ENCODE data around the gene USP32. TPM values are rescaled to one million over a fixed set of nuclear protein-coding genes. Genes with fewer than 3 reads are reported as not detected.
A peak's percentile ranks its signal among the peaks of the same experiment; 100 is the strongest.

USP32 gene
- total RNA-seq, 1 donor, result 28.5 TPM

GRCh38 chr17:60303406-60304099, 88.4 kb downstream of the USP32 start:
- no peak for DNase-seq (ENCODE audit: low read depth in 2 of 3, low spot score in 2 of 3)

GRCh38 chr17:60301649-60302048, 90.3 kb downstream of the USP32 start:
- DNase-seq (ENCODE audit: low read depth in 2 of 3, low spot score in 2 of 3), result peak in 1 of 3 donors; percentile 6

DNA sequence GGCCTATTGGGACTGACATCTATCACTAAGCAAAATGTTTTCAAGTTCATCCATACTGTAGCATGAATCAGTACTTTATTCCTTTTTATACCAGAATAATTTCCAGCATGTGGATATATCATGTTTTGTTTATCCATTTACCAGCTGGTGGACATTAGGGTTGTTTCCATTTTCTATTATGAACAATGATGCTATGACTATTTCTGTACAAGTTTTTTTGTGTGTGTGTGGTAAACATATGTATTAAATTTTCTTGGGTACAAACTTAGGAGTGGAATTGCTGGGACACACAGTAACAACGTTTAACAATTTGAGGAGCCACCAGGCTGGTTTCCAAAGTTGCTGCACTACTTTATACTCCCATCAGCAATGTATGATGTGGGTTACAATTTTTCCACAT, 91.0 kb downstream of the USP32 start:
- no peak for DNase-seq (ENCODE audit: low read depth in 2 of 3, low spot score in 2 of 3)

DNA sequence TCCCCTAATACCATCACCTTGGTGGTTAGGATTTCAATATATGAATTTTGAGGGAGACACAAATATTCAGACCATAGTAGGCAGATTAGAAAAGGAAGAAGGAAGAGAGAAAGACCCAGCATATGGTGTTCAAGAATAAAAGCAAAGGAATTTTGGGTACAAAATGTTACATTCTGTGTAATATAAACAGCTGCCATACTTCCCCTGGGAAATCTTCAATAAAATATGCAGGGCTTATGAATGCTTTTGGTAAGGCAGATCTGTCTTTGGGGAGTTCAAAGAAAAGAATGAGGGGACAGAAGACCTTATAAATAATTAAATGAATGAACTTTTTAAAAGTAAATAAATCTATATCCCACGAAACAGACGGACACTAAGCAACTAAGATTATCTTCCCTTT, 91.9 kb downstream of the USP32 start:
- DNase-seq (ENCODE audit: low read depth in 2 of 3, low spot score in 2 of 3), result no peak

DNA sequence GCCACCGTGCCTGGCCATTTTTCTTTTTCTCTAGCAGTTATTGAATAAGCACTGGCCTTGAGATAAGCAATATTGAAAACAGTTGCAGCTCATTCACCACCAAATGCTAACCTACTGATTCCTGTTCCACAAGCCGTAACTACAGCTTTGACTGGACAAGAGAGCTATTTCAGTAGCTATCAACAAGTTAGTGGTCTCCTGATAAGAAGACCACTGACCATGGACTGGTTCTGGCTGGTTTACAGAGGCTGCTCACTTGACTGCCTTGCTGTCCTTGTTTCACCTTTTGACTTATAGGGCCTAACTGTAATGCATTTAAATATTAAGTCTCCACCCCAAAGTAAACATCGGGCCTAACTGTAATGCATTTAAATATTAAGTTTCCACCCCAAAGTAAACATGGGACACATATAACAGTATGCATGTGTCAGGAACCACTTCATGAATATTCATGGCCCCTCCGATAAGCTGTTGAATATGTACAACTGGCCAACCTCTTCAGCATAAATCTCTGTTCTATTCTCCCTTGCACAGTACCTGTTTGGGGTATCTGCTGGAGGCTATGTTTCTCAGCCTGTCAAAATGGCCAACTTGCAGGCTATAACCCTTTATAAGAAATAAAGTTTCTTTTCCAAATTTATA, 94.1 kb downstream of the USP32 start:
- no peak for DNase-seq (ENCODE audit: low read depth in 2 of 3, low spot score in 2 of 3)

- no peak for DNase-seq (ENCODE audit: low read depth in 2 of 3, low spot score in 2 of 3)
Observed at GRCh38 chr17:60296177-60296576, 95.8 kb downstream of the USP32 start.

GRCh38 chr17:60293580-60294335, 98.2 kb downstream of the USP32 start:
- DNase-seq (ENCODE audit: low read depth in 2 of 3, low spot score in 2 of 3), result no peak

- DNase-seq (ENCODE audit: low read depth in 2 of 3, low spot score in 2 of 3), result no peak
Observed at GRCh38 chr17:60292697-60293096, 99.2 kb downstream of the USP32 start.

GRCh38 chr17:60284709-60285108, 107.2 kb downstream of the USP32 start:
- DNase-seq (ENCODE audit: low read depth in 2 of 3, low spot score in 2 of 3), result no peak

DNA sequence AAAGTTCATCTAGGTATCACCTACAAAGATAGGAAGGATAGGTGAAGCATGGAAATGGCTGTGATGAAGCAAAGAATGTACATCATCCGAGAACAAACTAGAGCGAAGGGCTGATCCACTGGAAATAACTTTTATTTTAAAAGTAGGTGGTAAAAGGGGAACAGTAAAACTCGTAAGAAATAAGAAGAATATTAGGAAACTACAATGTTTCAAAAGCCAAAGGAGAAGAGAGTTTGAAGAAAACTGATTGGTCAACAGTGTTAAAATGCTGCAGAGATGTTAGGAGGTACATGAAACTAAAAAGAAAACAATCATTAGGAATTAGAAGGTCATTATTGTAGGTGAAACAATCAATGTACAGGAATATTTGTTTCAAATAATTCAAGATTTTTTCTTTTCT, 108.1 kb downstream of the USP32 start:
- DNase-seq (ENCODE audit: low read depth in 2 of 3, low spot score in 2 of 3), result no peak

DNA sequence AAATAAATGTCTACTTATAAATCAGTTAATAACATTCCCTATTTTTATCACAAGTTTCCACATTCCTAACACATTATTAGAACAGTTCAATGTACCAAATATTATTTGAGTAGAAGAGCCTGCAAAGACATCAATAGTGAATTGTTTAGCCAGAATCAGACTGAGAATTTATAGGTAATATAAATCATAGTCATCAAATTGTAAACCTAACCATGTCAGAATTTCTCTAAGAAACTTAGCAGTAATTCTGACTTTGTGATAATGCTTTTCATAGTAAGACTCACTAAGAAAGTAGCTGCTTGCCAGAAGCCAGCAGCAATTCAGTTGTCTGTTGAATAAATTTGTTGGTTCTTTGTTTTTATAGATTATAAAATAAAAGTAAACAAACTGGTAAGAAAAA, 111.3 kb downstream of the USP32 start:
- no peak for DNase-seq (ENCODE audit: low read depth in 2 of 3, low spot score in 2 of 3)

DNA sequence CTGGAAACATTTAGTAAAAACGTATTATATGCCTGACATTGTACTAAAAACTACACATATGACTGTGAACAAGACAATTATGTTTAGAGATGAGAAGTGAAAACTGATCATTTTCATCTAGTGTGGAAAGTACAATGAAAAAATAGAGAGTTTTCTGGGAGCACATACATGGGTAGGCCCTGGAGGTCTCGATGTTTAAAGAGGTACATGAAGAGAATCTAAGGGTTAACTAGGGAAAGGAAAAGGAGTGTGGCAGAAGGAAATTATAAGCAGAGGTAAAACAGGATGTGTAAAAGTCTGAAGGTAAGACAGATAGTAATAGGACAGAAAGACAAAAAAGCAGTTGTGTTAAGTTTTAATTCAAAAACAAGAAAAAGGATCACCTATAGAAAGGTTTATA, 113.7 kb downstream of the USP32 start:
- DNase-seq (ENCODE audit: low read depth in 2 of 3, low spot score in 2 of 3), result no peak

GRCh38 chr17:60277258-60277657, 114.7 kb downstream of the USP32 start:
- no peak for DNase-seq (ENCODE audit: low read depth in 2 of 3, low spot score in 2 of 3)

GRCh38 chr17:60269417-60269816, 122.5 kb downstream of the USP32 start:
- no peak for DNase-seq (ENCODE audit: low read depth in 2 of 3, low spot score in 2 of 3)

DNA sequence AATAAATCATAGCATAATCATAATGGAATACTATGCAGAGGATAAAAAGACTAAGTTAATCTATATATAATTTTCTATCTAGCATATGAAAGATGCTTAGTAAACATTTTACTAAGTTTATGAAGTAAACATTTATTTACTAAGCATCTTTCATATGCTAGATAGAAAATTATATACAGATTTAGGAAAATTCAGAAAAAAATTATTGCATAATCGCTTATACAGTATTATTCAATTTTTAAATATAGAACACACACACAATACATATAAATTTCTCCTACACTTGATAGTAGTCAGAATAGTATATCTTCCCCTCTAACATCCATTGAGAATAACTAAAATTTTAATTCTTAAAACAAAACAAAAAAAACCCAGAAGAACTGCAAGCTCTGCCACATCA, 131.4 kb downstream of the USP32 start:
- DNase-seq (ENCODE audit: low read depth in 2 of 3, low spot score in 2 of 3), result no peak

GRCh38 chr17:60258313-60258712, 133.6 kb downstream of the USP32 start:
- DNase-seq (ENCODE audit: low read depth in 2 of 3, low spot score in 2 of 3), result no peak

DNA sequence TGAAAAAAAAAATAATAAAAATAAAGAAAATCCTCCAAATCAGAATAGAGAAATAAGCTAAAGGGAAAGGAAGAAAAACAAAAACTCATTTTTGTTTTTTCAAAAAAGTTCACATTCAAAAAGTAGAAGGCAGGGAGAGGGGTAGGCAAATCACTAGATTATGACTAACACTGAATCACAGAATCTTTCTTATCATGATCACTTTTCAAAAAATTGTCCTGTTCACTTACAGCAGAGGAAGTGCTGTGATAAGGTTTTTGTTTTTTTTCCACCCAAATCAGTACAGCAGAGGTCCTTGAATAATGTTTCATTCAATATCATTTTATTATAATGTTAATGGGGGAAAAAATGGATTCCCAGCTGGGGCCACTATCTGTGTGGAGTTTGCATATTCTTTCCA, 135.8 kb downstream of the USP32 start:
- DNase-seq (ENCODE audit: low read depth in 2 of 3, low spot score in 2 of 3), result no peak

- DNase-seq (ENCODE audit: low read depth in 2 of 3, low spot score in 2 of 3), result no peak
Observed at GRCh38 chr17:60253048-60253447, 138.9 kb downstream of the USP32 start.

GRCh38 chr17:60252459-60252858, 139.5 kb downstream of the USP32 start:
- no peak for DNase-seq (ENCODE audit: low read depth in 2 of 3, low spot score in 2 of 3)

DNA sequence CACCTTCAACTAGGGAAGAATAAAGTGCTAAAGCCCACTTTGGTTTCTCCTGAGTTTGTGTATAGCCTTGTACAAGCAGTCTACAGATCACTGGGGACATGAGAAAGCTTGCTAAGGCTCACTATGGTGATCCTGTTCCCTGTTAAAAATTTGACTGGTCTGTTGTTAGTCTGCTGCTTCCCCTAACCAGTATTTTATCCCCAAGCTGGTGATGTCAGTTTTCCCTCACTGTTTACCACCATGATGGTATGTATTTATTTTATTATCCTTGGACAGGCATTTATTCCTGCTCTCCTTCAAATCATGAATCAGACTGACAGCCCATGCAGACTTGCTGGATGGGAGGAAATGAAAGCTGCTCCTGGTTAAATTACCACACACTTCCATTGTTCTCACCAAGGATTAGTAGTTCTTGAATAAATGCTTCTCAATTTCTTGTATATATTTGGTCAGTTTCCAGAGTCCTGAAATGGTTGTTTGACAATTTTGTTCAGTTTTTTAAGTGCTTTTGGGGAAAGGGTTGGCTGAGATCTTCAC, 142.6 kb downstream of the USP32 start:
- no peak for DNase-seq (ENCODE audit: low read depth in 2 of 3, low spot score in 2 of 3)

GRCh38 chr17:60248618-60249289, 143.2 kb downstream of the USP32 start:
- no peak for DNase-seq (ENCODE audit: low read depth in 2 of 3, low spot score in 2 of 3)

Measured in hematopoietic multipotent progenitor cell (in vitro differentiated cells).